Measurements from ENCODE around the gene ARPC5. TPM values are rescaled to one million over a fixed set of nuclear protein-coding genes. Genes with fewer than 3 reads are reported as not detected.

The ARPC5 gene
- total and polyA plus RNA-seq, 9 of the 15 experiments (the other 6 are each of a cell fraction or from before 2014, with no cell fraction given) = 71.8 to 150 (median 91.6) TPM

- TF ChIP-seq PKNOX1 (IDR thresholded peaks at IDR 0.05) (peak; percentile 40; the same call in 1 of the 2 replicates), ZNF436 (CRISPR knock-in tag; IDR thresholded peaks at IDR 0.05) (no peak), POLR3A (IDR thresholded peaks at IDR 0.05; ENCODE audit: borderline replicate concordance, extremely low read depth, insufficient read depth, insufficient read length) (no peak), RREB1 (CRISPR knock-in tag; IDR thresholded peaks at IDR 0.05) (no peak), E2F8 (IDR thresholded peaks at IDR 0.05; ENCODE audit: low read depth, partially characterized antibody) (no peak), LCOR (CRISPR knock-in tag; IDR thresholded peaks at IDR 0.05) (no peak), EGR1 (conservative IDR thresholded peaks at IDR 0.05) (no peak), LARP7 (IDR thresholded peaks at IDR 0.05) (no peak), ZFX (CRISPR knock-in tag; IDR thresholded peaks at IDR 0.05) (no peak), NONO (IDR thresholded peaks at IDR 0.05; ENCODE audit: low read depth in 2 of 2, low read length in 1 of 2) (no peak), ELF2 (CRISPR knock-in tag; IDR thresholded peaks at IDR 0.05) (no peak)
- TF ChIP-seq, protein P1, sequence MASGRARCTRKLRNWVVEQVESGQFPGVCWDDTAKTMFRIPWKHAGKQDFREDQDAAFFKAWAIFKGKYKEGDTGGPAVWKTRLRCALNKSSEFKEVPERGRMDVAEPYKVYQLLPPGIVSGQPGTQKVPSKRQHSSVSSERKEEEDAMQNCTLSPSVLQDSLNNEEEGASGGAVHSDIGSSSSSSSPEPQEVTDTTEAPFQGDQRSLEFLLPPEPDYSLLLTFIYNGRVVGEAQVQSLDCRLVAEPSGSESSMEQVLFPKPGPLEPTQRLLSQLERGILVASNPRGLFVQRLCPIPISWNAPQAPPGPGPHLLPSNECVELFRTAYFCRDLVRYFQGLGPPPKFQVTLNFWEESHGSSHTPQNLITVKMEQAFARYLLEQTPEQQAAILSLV (tag; IDR thresholded peaks at IDR 0.05) = no peak
- TF ChIP-seq, protein P2, sequence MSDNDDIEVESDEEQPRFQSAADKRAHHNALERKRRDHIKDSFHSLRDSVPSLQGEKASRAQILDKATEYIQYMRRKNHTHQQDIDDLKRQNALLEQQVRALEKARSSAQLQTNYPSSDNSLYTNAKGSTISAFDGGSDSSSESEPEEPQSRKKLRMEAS (CRISPR knock-in tag; IDR thresholded peaks at IDR 0.05) = no peak
- TF ChIP-seq, protein P3, sequence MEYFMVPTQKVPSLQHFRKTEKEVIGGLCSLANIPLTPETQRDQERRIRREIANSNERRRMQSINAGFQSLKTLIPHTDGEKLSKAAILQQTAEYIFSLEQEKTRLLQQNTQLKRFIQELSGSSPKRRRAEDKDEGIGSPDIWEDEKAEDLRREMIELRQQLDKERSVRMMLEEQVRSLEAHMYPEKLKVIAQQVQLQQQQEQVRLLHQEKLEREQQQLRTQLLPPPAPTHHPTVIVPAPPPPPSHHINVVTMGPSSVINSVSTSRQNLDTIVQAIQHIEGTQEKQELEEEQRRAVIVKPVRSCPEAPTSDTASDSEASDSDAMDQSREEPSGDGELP (CRISPR knock-in tag; IDR thresholded peaks at IDR 0.05; ENCODE audit: borderline replicate concordance) = no peak
These were observed 35.4 kb downstream of the ARPC5 start (continued) for GRCh38 chr1:183600136-183600535.

Data from K562 (cell line).